T-helper 2 cell (primary cell): ENCODE measurements around the gene LRRC23.
A peak's percentile ranks its signal among the peaks of the same experiment; 100 is the strongest.
"Not testable (repeated sequence)": the region's sequence is repeated elsewhere in the genome, so short reads cannot be mapped to it uniquely, and the experiment has no call there.

ENCODE experiments used
- DNase-seq, 5 experiments: peaks; one replicate each; pipeline versions ENCODE4 v3.0.0 to v3.0.0-alpha.2; 2012 to 2022

The LRRC23 gene

GRCh38 chr12:6902448-6902847 lies 2.2 kb upstream of the LRRC23 start:
- no peak for DNase-seq

GRCh38 chr12:6903722-6904121 lies 900 bp upstream of the LRRC23 start:
- DNase-seq, result no peak

GRCh38 chr12:6905414-6906040 lies 905 bp downstream of the LRRC23 start:
- DNase-seq, result no peak

GRCh38 chr12:6908141-6908540 lies 3.5 kb downstream of the LRRC23 start:
- not testable (repeated sequence) for DNase-seq

- DNase-seq, result no peak
Observed at GRCh38 chr12:6909421-6910145, 5.0 kb downstream of the LRRC23 start.

GRCh38 chr12:6912164-6912935 lies 7.7 kb downstream of the LRRC23 start:
- no peak for DNase-seq

- DNase-seq, result peak; percentile 68 to 89 (median 80)
Observed at GRCh38 chr12:6914246-6914946, 9.8 kb downstream of the LRRC23 start, which contains the start of gene ENO2. TSS of gene ENO2 (plus strand) at chr12:6914580. CDS start at chr12:6915833, 1,253 bp downstream.

GRCh38 chr12:6914947-6915788 lies 10.5 kb downstream of the LRRC23 start:
- peak in 1 of 5 experiments; percentile 30 for DNase-seq

GRCh38 chr12:6915789-6916285 lies 11.2 kb downstream of the LRRC23 start:
- no peak for DNase-seq

- no peak for DNase-seq
Observed at GRCh38 chr12:6916426-6917200, 12.0 kb downstream of the LRRC23 start.

GRCh38 chr12:6917491-6918231 lies 13.0 kb downstream of the LRRC23 start:
- no peak for DNase-seq

- no peak for DNase-seq
Observed at GRCh38 chr12:6919588-6919987, 15.0 kb downstream of the LRRC23 start.

GRCh38 chr12:6921539-6921938 lies 16.9 kb downstream of the LRRC23 start:
- DNase-seq, result no peak

- DNase-seq, result no peak
Observed at GRCh38 chr12:6921996-6922946, 17.6 kb downstream of the LRRC23 start.

- no peak for DNase-seq
Observed at GRCh38 chr12:6923003-6923732, 18.5 kb downstream of the LRRC23 start.

- no peak for DNase-seq
Observed at GRCh38 chr12:6923851-6924250, 19.2 kb downstream of the LRRC23 start.

- DNase-seq, result no peak
Observed at GRCh38 chr12:6925239-6925539, 20.6 kb downstream of the LRRC23 start.

GRCh38 chr12:6925540-6926279 lies 21.1 kb downstream of the LRRC23 start:
- DNase-seq, result no peak
